Measurements from ENCODE around the gene CLCN3.
"Not testable (repeated sequence)": the region's sequence is repeated elsewhere in the genome, so short reads cannot be mapped to it uniquely, and the experiment has no call there.

The CLCN3 gene

GRCh38 chr4:169622566-169622965, 2.2 kb downstream of the CLCN3 start:
- Histone ChIP-seq H3K9me3 (ENCODE audit: low read length) (no peaks in the 10 kb centered on the region), H3K4me3 (ENCODE audit: low read length) (peak overlapping the region; percentile 71), H3K36me3 (ENCODE audit: insufficient read depth, low read length) (no peaks in the 10 kb centered on the region), H2AFZ (ENCODE audit: low read depth, low read length) (no peak overlapping the region), H3K4me1 (ENCODE audit: insufficient read depth, low read length) (peaks cover 9% of the 10 kb centered on the region), H3K27me3 (ENCODE audit: insufficient read depth, low read length) (no peaks in the 10 kb centered on the region)

- not testable (repeated sequence) for H3K9me3 ChIP-seq (ENCODE audit: low read length); H3K4me3 ChIP-seq (ENCODE audit: low read length); H3K36me3 ChIP-seq (ENCODE audit: insufficient read depth, low read length); H3K4me1 ChIP-seq (ENCODE audit: insufficient read depth, low read length); H2AFZ ChIP-seq (ENCODE audit: low read depth, low read length); H3K27me3 ChIP-seq (ENCODE audit: insufficient read depth, low read length)
Observed at GRCh38 chr4:169624012-169624411, 3.6 kb downstream of the CLCN3 start.

GRCh38 chr4:169625886-169626285, 5.5 kb downstream of the CLCN3 start:
- no peak overlapping the region for H3K4me3 ChIP-seq (ENCODE audit: low read length)
- peaks cover 9% of the 10 kb centered on the region for H3K4me1 ChIP-seq (ENCODE audit: insufficient read depth, low read length)
- H3K36me3 ChIP-seq (ENCODE audit: insufficient read depth, low read length), result no peaks in the 10 kb centered on the region
- peaks cover 2% of the 10 kb centered on the region for H3K9me3 ChIP-seq (ENCODE audit: low read length)
- H3K27me3 ChIP-seq (ENCODE audit: insufficient read depth, low read length), result no peaks in the 10 kb centered on the region
- H2AFZ ChIP-seq (ENCODE audit: low read depth, low read length), result no peak overlapping the region

GRCh38 chr4:169626331-169627282, 6.2 kb downstream of the CLCN3 start:
- Histone ChIP-seq H3K9me3 (ENCODE audit: low read length) (peaks cover 2% of the 10 kb centered on the region), H3K4me1 (ENCODE audit: insufficient read depth, low read length) (peaks cover 9% of the 10 kb centered on the region), H2AFZ (ENCODE audit: low read depth, low read length) (no peak overlapping the region), H3K27me3 (ENCODE audit: insufficient read depth, low read length) (no peaks in the 10 kb centered on the region), H3K4me3 (ENCODE audit: low read length) (no peak overlapping the region), H3K36me3 (ENCODE audit: insufficient read depth, low read length) (no peaks in the 10 kb centered on the region)

GRCh38 chr4:169627307-169627706, 6.9 kb downstream of the CLCN3 start:
- Histone ChIP-seq H2AFZ (ENCODE audit: low read depth, low read length) (no peak overlapping the region), H3K4me1 (ENCODE audit: insufficient read depth, low read length) (peaks cover 4% of the 10 kb centered on the region), H3K9me3 (ENCODE audit: low read length) (peaks cover 2% of the 10 kb centered on the region), H3K27me3 (ENCODE audit: insufficient read depth, low read length) (no peaks in the 10 kb centered on the region), H3K36me3 (ENCODE audit: insufficient read depth, low read length) (no peaks in the 10 kb centered on the region), H3K4me3 (ENCODE audit: low read length) (no peak overlapping the region)

GRCh38 chr4:169628579-169628978, 8.2 kb downstream of the CLCN3 start:
- no peak overlapping the region for H3K4me3 ChIP-seq (ENCODE audit: low read length)
- H3K9me3 ChIP-seq (ENCODE audit: low read length), result peaks cover 2% of the 10 kb centered on the region
- no peak overlapping the region for H2AFZ ChIP-seq (ENCODE audit: low read depth, low read length)
- no peaks in the 10 kb centered on the region for H3K27me3 ChIP-seq (ENCODE audit: insufficient read depth, low read length)
- H3K36me3 ChIP-seq (ENCODE audit: insufficient read depth, low read length), result no peaks in the 10 kb centered on the region
- H3K4me1 ChIP-seq (ENCODE audit: insufficient read depth, low read length), result no peaks in the 10 kb centered on the region

- Histone ChIP-seq H2AFZ (ENCODE audit: low read depth, low read length) (no peak overlapping the region), H3K9me3 (ENCODE audit: low read length) (peaks cover 2% of the 10 kb centered on the region), H3K27me3 (ENCODE audit: insufficient read depth, low read length) (no peaks in the 10 kb centered on the region), H3K4me3 (ENCODE audit: low read length) (no peak overlapping the region), H3K36me3 (ENCODE audit: insufficient read depth, low read length) (no peaks in the 10 kb centered on the region), H3K4me1 (ENCODE audit: insufficient read depth, low read length) (no peaks in the 10 kb centered on the region)
Observed at GRCh38 chr4:169630069-169630468, 9.7 kb downstream of the CLCN3 start.

GRCh38 chr4:169632896-169633295, 12.5 kb downstream of the CLCN3 start:
- H3K27me3 ChIP-seq (ENCODE audit: insufficient read depth, low read length), result no peaks in the 10 kb centered on the region
- H3K9me3 ChIP-seq (ENCODE audit: low read length), result peaks cover 2% of the 10 kb centered on the region

GRCh38 chr4:169634975-169635374, 14.6 kb downstream of the CLCN3 start:
- Histone ChIP-seq H3K36me3 (ENCODE audit: insufficient read depth, low read length) (peaks cover 29% of the 10 kb centered on the region), H3K4me1 (ENCODE audit: insufficient read depth, low read length) (no peaks in the 10 kb centered on the region), H3K27me3 (ENCODE audit: insufficient read depth, low read length) (no peaks in the 10 kb centered on the region), H2AFZ (ENCODE audit: low read depth, low read length) (no peak overlapping the region), H3K4me3 (ENCODE audit: low read length) (no peak overlapping the region), H3K9me3 (ENCODE audit: low read length) (peaks cover 2% of the 10 kb centered on the region)

More at GRCh38 chr4:169632896-169633295, 12.5 kb downstream of the CLCN3 start:
- Histone ChIP-seq H3K4me1 (ENCODE audit: insufficient read depth, low read length) (no peaks in the 10 kb centered on the region), H3K4me3 (ENCODE audit: low read length) (no peak overlapping the region), H3K36me3 (ENCODE audit: insufficient read depth, low read length) (peaks cover 18% of the 10 kb centered on the region), H2AFZ (ENCODE audit: low read depth, low read length) (no peak overlapping the region)

- Histone ChIP-seq H3K27me3 (ENCODE audit: insufficient read depth, low read length) (no peaks in the 10 kb centered on the region), H3K36me3 (ENCODE audit: insufficient read depth, low read length) (peaks cover 49% of the 10 kb centered on the region), H3K9me3 (ENCODE audit: low read length) (no peaks in the 10 kb centered on the region), H3K4me3 (ENCODE audit: low read length) (no peak overlapping the region), H2AFZ (ENCODE audit: low read depth, low read length) (no peak overlapping the region), H3K4me1 (ENCODE audit: insufficient read depth, low read length) (no peaks in the 10 kb centered on the region)
Observed at GRCh38 chr4:169640261-169640870, 20.0 kb downstream of the CLCN3 start.

- Histone ChIP-seq H3K27me3 (ENCODE audit: insufficient read depth, low read length) (no peaks in the 10 kb centered on the region), H3K4me1 (ENCODE audit: insufficient read depth, low read length) (no peaks in the 10 kb centered on the region), H3K36me3 (ENCODE audit: insufficient read depth, low read length) (peaks cover 24% of the 10 kb centered on the region), H3K4me3 (ENCODE audit: low read length) (no peak overlapping the region), H2AFZ (ENCODE audit: low read depth, low read length) (no peak overlapping the region), H3K9me3 (ENCODE audit: low read length) (no peaks in the 10 kb centered on the region)
Observed at GRCh38 chr4:169644802-169645201, 24.4 kb downstream of the CLCN3 start.

- Histone ChIP-seq H2AFZ (ENCODE audit: low read depth, low read length) (no peak overlapping the region), H3K36me3 (ENCODE audit: insufficient read depth, low read length) (peaks cover 24% of the 10 kb centered on the region), H3K4me1 (ENCODE audit: insufficient read depth, low read length) (no peaks in the 10 kb centered on the region), H3K9me3 (ENCODE audit: low read length) (no peaks in the 10 kb centered on the region), H3K27me3 (ENCODE audit: insufficient read depth, low read length) (no peaks in the 10 kb centered on the region), H3K4me3 (ENCODE audit: low read length) (no peak overlapping the region)
Observed at GRCh38 chr4:169645627-169646026, 25.2 kb downstream of the CLCN3 start.

GRCh38 chr4:169649545-169650226, 29.3 kb downstream of the CLCN3 start:
- no peak overlapping the region for H2AFZ ChIP-seq (ENCODE audit: low read depth, low read length)
- H3K36me3 ChIP-seq (ENCODE audit: insufficient read depth, low read length), result peaks cover 11% of the 10 kb centered on the region
- H3K27me3 ChIP-seq (ENCODE audit: insufficient read depth, low read length), result no peaks in the 10 kb centered on the region
- no peak overlapping the region for H3K4me3 ChIP-seq (ENCODE audit: low read length)
- no peaks in the 10 kb centered on the region for H3K9me3 ChIP-seq (ENCODE audit: low read length)
- H3K4me1 ChIP-seq (ENCODE audit: insufficient read depth, low read length), result no peaks in the 10 kb centered on the region
